NCI-H510A (cell line): Measurements from ENCODE around the gene TRMT1L.

Source experiments
- DNase-seq: peaks from one replicate; lab custom pipeline; 2025; lab: John Stamatoyannopoulos, UW

The TRMT1L gene

GRCh38 chr1:185112356-185112755 is 44.4 kb downstream of the TRMT1L start:
- DNase-seq, result no peak

- no peak for DNase-seq
Measured at GRCh38 chr1:185111873-185112272, 44.9 kb downstream of the TRMT1L start.

GRCh38 chr1:185110145-185110544 is 46.6 kb downstream of the TRMT1L start:
- DNase-seq, result no peak

GRCh38 chr1:185108321-185108720 is 48.4 kb downstream of the TRMT1L start:
- no peak for DNase-seq

GRCh38 chr1:185105121-185105520 is 51.6 kb downstream of the TRMT1L start:
- no peak for DNase-seq

GRCh38 chr1:185104083-185104482 is 52.7 kb downstream of the TRMT1L start:
- no peak for DNase-seq

- no peak for DNase-seq
Measured at GRCh38 chr1:185096531-185096930, 60.2 kb downstream of the TRMT1L start.

- DNase-seq, result no peak
Measured at GRCh38 chr1:185094761-185095160, 62.0 kb downstream of the TRMT1L start.

- DNase-seq, result no peak
Measured at GRCh38 chr1:185091480-185091879, 65.3 kb downstream of the TRMT1L start.

- no peak for DNase-seq
Measured at GRCh38 chr1:185087746-185088145, 69.0 kb downstream of the TRMT1L start.

GRCh38 chr1:185087101-185087500 is 69.7 kb downstream of the TRMT1L start:
- no peak for DNase-seq

GRCh38 chr1:185083818-185084217 is 72.9 kb downstream of the TRMT1L start:
- no peak for DNase-seq

- DNase-seq, result no peak
Measured at GRCh38 chr1:185080422-185080821, 76.3 kb downstream of the TRMT1L start.

- no peak for DNase-seq
Measured at GRCh38 chr1:185077374-185077773, 79.4 kb downstream of the TRMT1L start.

GRCh38 chr1:185075476-185075875 is 81.3 kb downstream of the TRMT1L start:
- DNase-seq, result no peak

GRCh38 chr1:185074307-185074706 is 82.4 kb downstream of the TRMT1L start:
- DNase-seq, result no peak

- no peak for DNase-seq
Measured at GRCh38 chr1:185073725-185074124, 83.0 kb downstream of the TRMT1L start.

- DNase-seq, result no peak
Measured at GRCh38 chr1:185070051-185070450, 86.7 kb downstream of the TRMT1L start.

- DNase-seq, result no peak
Measured at GRCh38 chr1:185069202-185069772, 87.5 kb downstream of the TRMT1L start.

- no peak for DNase-seq
Measured at GRCh38 chr1:185068341-185068740, 88.4 kb downstream of the TRMT1L start.
